Thoracic aorta (tissue), 2 donors: ENCODE results near the gene EPOP. TPM values are rescaled to one million over a fixed set of nuclear protein-coding genes. Genes with fewer than 3 reads are reported as not detected.

Experiments used
- ATAC-seq: fragments of 150-250 bp; one replicate; pipeline ENCODE4 v1.8.0; 2017; ENCODE audit warnings: low read depth; ENCODE audit not compliant: insufficient number of reproducible peaks, low FRiP score
- DNase-seq: peaks from one replicate; pipeline ENCODE4 v3.0.0-alpha.2; 2020; ENCODE audit warnings: low spot score
- H3K27ac ChIP-seq, 2 donors: fragments of 200-600 bp; sonication (generic); 1 replicate in 1 of 2; 2 replicates in 1 of 2; pipeline ENCODE4 v1.5.1; 2016; ENCODE audit warnings: mild to moderate bottlenecking in 2 of 2, moderate library complexity in 2 of 2
- H3K27me3 ChIP-seq: fragments of 200-600 bp; sonication (generic); replicated peaks from 2 replicates; pipeline ENCODE4 v1.6.0; 2016; ENCODE audit warnings: mild to moderate bottlenecking; ENCODE audit not compliant: insufficient read depth
- H3K36me3 ChIP-seq: fragments of 200-600 bp; sonication (generic); one replicate; pipeline ENCODE4 v1.5.1; 2016
- H3K4me1 ChIP-seq, 2 donors: fragments of 200-600 bp; sonication (generic); 1 replicate in 1 of 2; 2 replicates in 1 of 2; pipeline versions ENCODE4 v1.5.1 to v1.6.0; 2016; ENCODE audit warnings: low read depth in 2 of 2, mild to moderate bottlenecking in 1 of 2; ENCODE audit not compliant: control insufficient read depth in 1 of 2
- H3K4me3 ChIP-seq: fragments of 200-600 bp; sonication (generic); 2 replicates; pipeline ENCODE4 v1.5.1; 2016; ENCODE audit warnings: mild to moderate bottlenecking
- H3K9me3 ChIP-seq: fragments of 200-600 bp; sonication (generic); 2 replicates; pipeline ENCODE4 v1.5.1; 2016
- CTCF ChIP-seq: fragments of 200-600 bp; sonication (generic); IDR thresholded peaks from one replicate; pipeline ENCODE4 v1.5.1; 2019; ENCODE audit warnings: antibody characterized with exemption
- total RNA-seq, 2 donors: library from RNA; depleted of rRNA; stranded (reverse); fragments of >200 nt; gene quantifications; one replicate each; pipeline versions ENCODE4 v1.1.0 to v1.2.3, GENCODE V29; 2016

Gene EPOP
- total RNA-seq, 2 donors from 2014 or later, result 0.54 to 3.3 TPM

- no peak for DNase-seq
- H3K27ac ChIP-seq, result peak overlapping the region; percentile 94 to 98
- no peak for TF ChIP-seq CTCF
- ATAC-seq, result no peak
- no peaks in the 10 kb centered on the region for H3K27me3 ChIP-seq
- no peaks in the 10 kb centered on the region for H3K9me3 ChIP-seq
- H3K4me1 ChIP-seq, result peaks cover 0 to 30% of the 10 kb centered on the region in 2 donors
- peak overlapping the region; percentile 99 for H3K4me3 ChIP-seq
- no peaks in the 10 kb centered on the region for H3K36me3 ChIP-seq
Observed at GRCh38 chr17:38702916-38703741, 28.4 kb upstream of the EPOP start.

- Histone ChIP-seq H3K4me3 (peak overlapping the region; percentile 99), H3K4me1 (peaks cover 0 to 29% of the 10 kb centered on the region in 2 donors), H3K27ac (peak overlapping the region; percentile 90 to 94), H3K27me3 (no peaks in the 10 kb centered on the region), H3K9me3 (no peaks in the 10 kb centered on the region), H3K36me3 (no peaks in the 10 kb centered on the region)
- peak; percentile 35 for ATAC-seq
- DNase-seq, result peak; percentile 44
- TF ChIP-seq CTCF, result no peak
Observed at GRCh38 chr17:38702166-38702915, 27.6 kb upstream of the EPOP start.

GRCh38 chr17:38701504-38702165, 26.9 kb upstream of the EPOP start:
- DNase-seq (no peak), ATAC-seq (no peak)
- Histone ChIP-seq H3K9me3 (no peaks in the 10 kb centered on the region), H3K36me3 (no peaks in the 10 kb centered on the region), H3K4me1 (peaks cover 0 to 22% of the 10 kb centered on the region in 2 donors), H3K27me3 (no peaks in the 10 kb centered on the region), H3K4me3 (peak overlapping the region; percentile 99), H3K27ac (peak overlapping the region; percentile 73 to 90)
- TF ChIP-seq CTCF, result no peak

- no peak overlapping the region for H3K4me3 ChIP-seq
- H3K36me3 ChIP-seq, result no peaks in the 10 kb centered on the region
- no peaks in the 10 kb centered on the region for H3K9me3 ChIP-seq
- H3K27me3 ChIP-seq, result no peaks in the 10 kb centered on the region
- ATAC-seq (no peak), DNase-seq (no peak)
- no peak overlapping the region for H3K27ac ChIP-seq
- peaks cover 3 to 24% of the 10 kb centered on the region in 2 donors for H3K4me1 ChIP-seq
- TF ChIP-seq CTCF, result no peak
Observed at GRCh38 chr17:38698760-38699159, 24.0 kb upstream of the EPOP start.
